Activated CD4-positive, alpha-beta T cell treated with anti-CD3 and anti-CD28 coated beads, Interleukin-2, amount 10 ng/mL, durations not matched to agents 24 days and 14 days (primary cell): ENCODE results near the gene KRTDAP. TPM values are rescaled to one million over a fixed set of nuclear protein-coding genes. Genes with fewer than 3 reads are reported as not detected.

Experiments used
- DNase-seq: peaks from one replicate; pipeline ENCODE4 v3.0.0; 2022
- H3K27ac Mint-ChIP-seq: one replicate; pipeline ENCODE4 v1.8.0; 2022; ENCODE audit warnings: mild to moderate bottlenecking, mixed read lengths
- H3K27me3 Mint-ChIP-seq: one replicate; pipeline ENCODE4 v1.8.0; 2022; ENCODE audit warnings: mixed read lengths
- H3K36me3 Mint-ChIP-seq: one replicate; pipeline ENCODE4 v1.8.0; 2022; ENCODE audit warnings: low read depth, mild to moderate bottlenecking, mixed read lengths
- H3K4me1 Mint-ChIP-seq: one replicate; pipeline ENCODE4 v1.8.0; 2021; ENCODE audit warnings: mixed read lengths
- H3K4me3 Mint-ChIP-seq: one replicate; pipeline ENCODE4 v1.8.0; 2022; ENCODE audit warnings: mild to moderate bottlenecking, moderate library complexity, mixed read lengths
- H3K9me3 Mint-ChIP-seq: one replicate; pipeline ENCODE4 v1.8.0; 2021; ENCODE audit warnings: mixed read lengths
- intact Hi-C: fragments of 100-400 bp; cut with micrococcal nuclease; formaldehyde crosslinking; loops from one replicate; pipeline ENCODE4 v1.15.1; 2023
- total RNA-seq: library from RNA; stranded (reverse); gene quantifications from 2 replicates; pipeline ENCODE4 v1.2.3, GENCODE V29; 2022

The KRTDAP gene
- total RNA-seq, 1 donor from 2014 or later: not detected

- no peak for DNase-seq
- H3K27me3 Mint-ChIP-seq: peaks cover 57% of the 10 kb centered on the region
- H3K4me1 Mint-ChIP-seq: peaks cover 9% of the 10 kb centered on the region
- H3K27ac Mint-ChIP-seq: no peak overlapping the region
- intact Hi-C loops: no loop called here
- H3K9me3 Mint-ChIP-seq: no peaks in the 10 kb centered on the region
- H3K36me3 Mint-ChIP-seq: no peaks in the 10 kb centered on the region
- no peak overlapping the region for H3K4me3 Mint-ChIP-seq
Measured at GRCh38 chr19:35507561-35507960, 17.3 kb upstream of the KRTDAP start.

- peaks cover 54% of the 10 kb centered on the region for H3K27me3 Mint-ChIP-seq
Measured at GRCh38 chr19:35506011-35506410, 15.7 kb upstream of the KRTDAP start.

GRCh38 chr19:35502751-35503150 is 12.5 kb upstream of the KRTDAP start:
- Mint-ChIP-seq H3K9me3 (no peaks in the 10 kb centered on the region), H3K27me3 (peaks cover 28% of the 10 kb centered on the region), H3K4me1 (peaks cover 2% of the 10 kb centered on the region), H3K4me3 (no peak overlapping the region), H3K36me3 (no peaks in the 10 kb centered on the region), H3K27ac (no peak overlapping the region)
- no peak for DNase-seq
- intact Hi-C loops: no loop called here

More at GRCh38 chr19:35506011-35506410, 15.7 kb upstream of the KRTDAP start:
- peaks cover 11% of the 10 kb centered on the region for H3K4me1 Mint-ChIP-seq
- DNase-seq: no peak
- intact Hi-C loops: no loop called here
- no peaks in the 10 kb centered on the region for H3K36me3 Mint-ChIP-seq
- H3K27ac Mint-ChIP-seq: no peak overlapping the region
- no peak overlapping the region for H3K4me3 Mint-ChIP-seq
- no peaks in the 10 kb centered on the region for H3K9me3 Mint-ChIP-seq

- Mint-ChIP-seq H3K4me3 (no peak overlapping the region), H3K27ac (no peak overlapping the region), H3K27me3 (peaks cover 20% of the 10 kb centered on the region), H3K36me3 (no peaks in the 10 kb centered on the region), H3K9me3 (no peaks in the 10 kb centered on the region), H3K4me1 (peaks cover 2% of the 10 kb centered on the region)
- DNase-seq: no peak
- intact Hi-C loops: no loop called here
Measured at GRCh38 chr19:35501684-35502083, 11.4 kb upstream of the KRTDAP start.

GRCh38 chr19:35500611-35501010 is 10.3 kb upstream of the KRTDAP start:
- peaks cover 2% of the 10 kb centered on the region for H3K4me1 Mint-ChIP-seq
- peaks cover 15% of the 10 kb centered on the region for H3K27me3 Mint-ChIP-seq
- H3K27ac Mint-ChIP-seq: no peak overlapping the region
- intact Hi-C loops: no loop called here
- no peaks in the 10 kb centered on the region for H3K36me3 Mint-ChIP-seq
- H3K9me3 Mint-ChIP-seq: no peaks in the 10 kb centered on the region
- DNase-seq: no peak
- no peak overlapping the region for H3K4me3 Mint-ChIP-seq

GRCh38 chr19:35498984-35499527 is 8.8 kb upstream of the KRTDAP start:
- Mint-ChIP-seq H3K27me3 (peaks cover 9% of the 10 kb centered on the region), H3K27ac (no peak overlapping the region), H3K9me3 (no peaks in the 10 kb centered on the region), H3K4me1 (peaks cover 9% of the 10 kb centered on the region), H3K4me3 (no peak overlapping the region), H3K36me3 (no peaks in the 10 kb centered on the region)
- intact Hi-C loops: no loop called here
- no peak for DNase-seq

- DNase-seq: no peak
- Mint-ChIP-seq H3K36me3 (no peaks in the 10 kb centered on the region), H3K27ac (no peak overlapping the region), H3K4me1 (peaks cover 9% of the 10 kb centered on the region), H3K27me3 (peaks cover 8% of the 10 kb centered on the region), H3K9me3 (no peaks in the 10 kb centered on the region), H3K4me3 (no peak overlapping the region)
- intact Hi-C loops: no loop called here
Measured at GRCh38 chr19:35498220-35498619, 8.0 kb upstream of the KRTDAP start.

- intact Hi-C loops: no loop called here
- peaks cover 10% of the 10 kb centered on the region for H3K27me3 Mint-ChIP-seq
- H3K9me3 Mint-ChIP-seq: no peaks in the 10 kb centered on the region
- no peak overlapping the region for H3K27ac Mint-ChIP-seq
- H3K4me3 Mint-ChIP-seq: no peak overlapping the region
- peaks cover 9% of the 10 kb centered on the region for H3K4me1 Mint-ChIP-seq
- no peak for DNase-seq
- H3K36me3 Mint-ChIP-seq: no peaks in the 10 kb centered on the region
Measured at GRCh38 chr19:35497406-35497805, 7.1 kb upstream of the KRTDAP start.

- H3K36me3 Mint-ChIP-seq: no peaks in the 10 kb centered on the region
- peaks cover 7% of the 10 kb centered on the region for H3K4me1 Mint-ChIP-seq
- H3K9me3 Mint-ChIP-seq: no peaks in the 10 kb centered on the region
- H3K27me3 Mint-ChIP-seq: peaks cover 18% of the 10 kb centered on the region
- H3K27ac Mint-ChIP-seq: peak overlapping the region; percentile 57
- intact Hi-C loops: loop anchor here (1.0 kb wide), 1 partner anchor 143 kb away; no protein-coding TSS in a partner anchor
- H3K4me3 Mint-ChIP-seq: peak overlapping the region; percentile 29
- peak; percentile 90 for DNase-seq
Measured at GRCh38 chr19:35495107-35496064, 5.1 kb upstream of the KRTDAP start.

GRCh38 chr19:35493971-35494370 is 3.7 kb upstream of the KRTDAP start:
- Mint-ChIP-seq H3K27me3 (peaks cover 23% of the 10 kb centered on the region), H3K4me1 (peaks cover 7% of the 10 kb centered on the region), H3K27ac (no peak overlapping the region), H3K9me3 (no peaks in the 10 kb centered on the region), H3K4me3 (no peak overlapping the region), H3K36me3 (no peaks in the 10 kb centered on the region)
- intact Hi-C loops: no loop called here
- DNase-seq: no peak

- intact Hi-C loops: no loop called here
- peaks cover 23% of the 10 kb centered on the region for H3K27me3 Mint-ChIP-seq
- no peaks in the 10 kb centered on the region for H3K36me3 Mint-ChIP-seq
- DNase-seq: no peak
- no peak overlapping the region for H3K4me3 Mint-ChIP-seq
- H3K27ac Mint-ChIP-seq: no peak overlapping the region
- H3K4me1 Mint-ChIP-seq: peaks cover 7% of the 10 kb centered on the region
- H3K9me3 Mint-ChIP-seq: no peaks in the 10 kb centered on the region
Measured at GRCh38 chr19:35491836-35492360, 1.6 kb upstream of the KRTDAP start.

- peaks cover 30% of the 10 kb centered on the region for H3K27me3 Mint-ChIP-seq
- intact Hi-C loops: no loop called here
- DNase-seq: no peak
- no peak overlapping the region for H3K4me3 Mint-ChIP-seq
- no peaks in the 10 kb centered on the region for H3K36me3 Mint-ChIP-seq
- H3K4me1 Mint-ChIP-seq: no peaks in the 10 kb centered on the region
- no peak overlapping the region for H3K27ac Mint-ChIP-seq
- no peaks in the 10 kb centered on the region for H3K9me3 Mint-ChIP-seq
Measured at GRCh38 chr19:35488677-35489076, 1.6 kb downstream of the KRTDAP start.

- DNase-seq: no peak
- intact Hi-C loops: no loop called here
- H3K27ac Mint-ChIP-seq: no peak overlapping the region
- no peaks in the 10 kb centered on the region for H3K36me3 Mint-ChIP-seq
- H3K9me3 Mint-ChIP-seq: no peaks in the 10 kb centered on the region
- no peaks in the 10 kb centered on the region for H3K4me1 Mint-ChIP-seq
- H3K4me3 Mint-ChIP-seq: no peak overlapping the region
- peaks cover 28% of the 10 kb centered on the region for H3K27me3 Mint-ChIP-seq
Measured at GRCh38 chr19:35487656-35488182, 2.5 kb downstream of the KRTDAP start.

GRCh38 chr19:35486268-35486708 is 4.0 kb downstream of the KRTDAP start:
- no peaks in the 10 kb centered on the region for H3K9me3 Mint-ChIP-seq
- H3K27ac Mint-ChIP-seq: no peak overlapping the region
- H3K4me1 Mint-ChIP-seq: no peaks in the 10 kb centered on the region
- H3K36me3 Mint-ChIP-seq: no peaks in the 10 kb centered on the region
- H3K4me3 Mint-ChIP-seq: no peak overlapping the region
- intact Hi-C loops: no loop called here
- DNase-seq: no peak
- H3K27me3 Mint-ChIP-seq: peaks cover 23% of the 10 kb centered on the region
